Mesenchymal stem cell (in vitro differentiated cells and primary cell): ENCODE measurements around the gene ARL2.

ENCODE experiments used
- DNase-seq: peaks from one replicate; pipeline ENCODE4 v3.0.0-alpha.2; 2013
- H2AFZ ChIP-seq: one replicate; pipeline ENCODE4 v1.6.1; 2013; ENCODE audit warnings: low read depth, mild to moderate bottlenecking, control low read depth, inconsistent platforms, low read length, moderate library complexity
- H2AK5ac ChIP-seq: 2 replicates; pipeline ENCODE4 v1.6.1; 2013; ENCODE audit warnings: low read length, moderate library complexity, mild to moderate bottlenecking, inconsistent platforms; ENCODE audit not compliant: severe bottlenecking
- H2BK120ac ChIP-seq: one replicate; pipeline ENCODE4 v1.6.1; 2013; ENCODE audit warnings: low read depth, mild to moderate bottlenecking, inconsistent platforms, low read length, moderate library complexity
- H2BK12ac ChIP-seq, 2 experiments: one replicate each; pipeline ENCODE4 v1.6.1; 2013; ENCODE audit warnings: inconsistent platforms in 2 of 2, low read length in 2 of 2, mild to moderate bottlenecking in 2 of 2, moderate library complexity in 2 of 2, control low read depth in 1 of 2
- H2BK15ac ChIP-seq: one replicate; pipeline ENCODE4 v1.6.1; 2013; ENCODE audit warnings: mild to moderate bottlenecking, low read depth, inconsistent platforms; ENCODE audit not compliant: poor library complexity, severe bottlenecking
- H2BK5ac ChIP-seq: 2 replicates; pipeline ENCODE4 v1.6.1; 2013; ENCODE audit warnings: low read depth, mild to moderate bottlenecking, low read length, control low read depth, inconsistent platforms; ENCODE audit not compliant: poor library complexity, severe bottlenecking
- H3K14ac ChIP-seq, 2 experiments: one replicate each; pipeline ENCODE4 v1.6.1; 2013; ENCODE audit warnings: inconsistent platforms in 2 of 2, low read length in 2 of 2, control low read depth in 1 of 2, mild to moderate bottlenecking in 1 of 2, moderate library complexity in 1 of 2
- H3K18ac ChIP-seq, 2 experiments: one replicate each; pipeline ENCODE4 v1.6.1; 2013; ENCODE audit warnings: inconsistent platforms in 2 of 2, low read length in 2 of 2, control low read depth in 1 of 2, low read depth in 1 of 2, mild to moderate bottlenecking in 1 of 2
- H3K23ac ChIP-seq, 2 experiments: one replicate each; pipeline ENCODE4 v1.6.1; 2013; ENCODE audit warnings: inconsistent platforms in 2 of 2, low read length in 2 of 2, mild to moderate bottlenecking in 2 of 2, moderate library complexity in 2 of 2, control low read depth in 1 of 2
- H3K27ac ChIP-seq: 2 replicates; pipeline ENCODE4 v1.5.1; 2013; ENCODE audit warnings: mild to moderate bottlenecking, moderate library complexity, low read length, control low read depth, inconsistent platforms; ENCODE audit not compliant: poor library complexity, severe bottlenecking
- H3K27me3 ChIP-seq, 2 experiments: 2 replicates each; pipeline versions ENCODE4 v1.6.1 to v1.7.0; 2013; ENCODE audit warnings: low read length in 2 of 2, mild to moderate bottlenecking in 2 of 2, moderate library complexity in 2 of 2, control low read depth in 1 of 2, inconsistent platforms in 1 of 2; ENCODE audit not compliant: control insufficient read depth in 1 of 2, insufficient read depth in 1 of 2
- H3K36me3 ChIP-seq, 2 experiments: 2 replicates each; pipeline versions ENCODE4 v1.6.1 to v1.7.0; 2013; ENCODE audit warnings: low read length in 2 of 2, control low read depth in 1 of 2, inconsistent platforms in 1 of 2, low read depth in 1 of 2, mild to moderate bottlenecking in 1 of 2; ENCODE audit not compliant: insufficient read depth in 2 of 2, control insufficient read depth in 1 of 2
- H3K4ac ChIP-seq, 2 experiments: one replicate each; pipeline ENCODE4 v1.6.1; 2013; ENCODE audit warnings: inconsistent platforms in 2 of 2, low read length in 2 of 2, mild to moderate bottlenecking in 2 of 2, moderate library complexity in 2 of 2, control low read depth in 1 of 2, low read depth in 1 of 2
- H3K4me1 ChIP-seq: 2 replicates; pipeline ENCODE4 v1.6.1; 2013; ENCODE audit warnings: low read depth, low read length, control low read depth; ENCODE audit not compliant: control insufficient read depth, insufficient read depth
- H3K4me2 ChIP-seq: 2 replicates; pipeline ENCODE4 v1.6.1; 2013; ENCODE audit warnings: low read length, mild to moderate bottlenecking, inconsistent platforms; ENCODE audit not compliant: poor library complexity, severe bottlenecking
- H3K4me3 ChIP-seq, 2 experiments: 2 replicates each; pipeline versions ENCODE4 v1.5.1 to v1.7.0; 2013; ENCODE audit warnings: low read length in 2 of 2, mild to moderate bottlenecking in 2 of 2, control low read depth in 1 of 2, low read depth in 1 of 2; ENCODE audit not compliant: insufficient read depth in 1 of 2
- H3K79me1 ChIP-seq: replicated peaks from 2 replicates; pipeline ENCODE4 v1.6.1; 2013; ENCODE audit warnings: mild to moderate bottlenecking, control low read depth, low read length, inconsistent platforms; ENCODE audit not compliant: poor library complexity, severe bottlenecking
- H3K9ac ChIP-seq: 2 replicates; pipeline ENCODE4 v1.7.0; 2013; ENCODE audit warnings: mild to moderate bottlenecking, low read length, moderate library complexity
- H3K9me3 ChIP-seq: 2 replicates; pipeline ENCODE4 v1.7.0; 2013; ENCODE audit warnings: mild to moderate bottlenecking, low read length; ENCODE audit not compliant: control insufficient read depth
- H4K8ac ChIP-seq: one replicate; pipeline ENCODE4 v1.6.1; 2013; ENCODE audit warnings: inconsistent platforms, mild to moderate bottlenecking, low read length, moderate library complexity
- H4K91ac ChIP-seq: one replicate; pipeline ENCODE4 v1.6.1; 2013; ENCODE audit warnings: mild to moderate bottlenecking, low read length, inconsistent platforms
- WGBS: methylation state at CpG from one replicate; pipeline ENCODE4 v1.1.7; 2013; ENCODE audit warnings: mixed read lengths; 5-methylcytosine and 5-hydroxymethylcytosine counted together

Gene ARL2

GRCh38 chr11:65045061-65045460 lies 31.1 kb downstream of the ARL2 start:
- H3K9me3 ChIP-seq = no peaks in the 10 kb centered on the region
- no peak overlapping the region for H3K23ac ChIP-seq
- no peak overlapping the region for H4K91ac ChIP-seq
- H3K9ac ChIP-seq = no peak overlapping the region
- no peak overlapping the region for H3K27ac ChIP-seq
- H3K4me1 ChIP-seq = peaks cover 15% of the 10 kb centered on the region
- H2BK120ac ChIP-seq = no peak overlapping the region
- H3K27me3 ChIP-seq = no peaks in the 10 kb centered on the region
- H2BK15ac ChIP-seq = no peak overlapping the region
- H3K18ac ChIP-seq = no peak overlapping the region
- H3K14ac ChIP-seq = no peak overlapping the region
- no peak overlapping the region for H2AFZ ChIP-seq
- H3K4me3 ChIP-seq = no peak overlapping the region
- no peak overlapping the region for H2BK12ac ChIP-seq
- H3K79me1 ChIP-seq = peaks cover 37% of the 10 kb centered on the region
- 94% methylated on average over 5 of the region's 5 CpGs for WGBS
- H3K36me3 ChIP-seq = peaks cover 25 to 33% of the 10 kb centered on the region in 2 experiments
- H3K4ac ChIP-seq = no peak overlapping the region
- H3K4me2 ChIP-seq = no peak overlapping the region
- no peak overlapping the region for H2AK5ac ChIP-seq
- H2BK5ac ChIP-seq = no peak overlapping the region
- H4K8ac ChIP-seq = no peak overlapping the region
- no peak for DNase-seq

GRCh38 chr11:65045728-65046127 lies 31.8 kb downstream of the ARL2 start:
- H3K9ac ChIP-seq = no peak overlapping the region
- H3K4me3 ChIP-seq = no peak overlapping the region
- H3K14ac ChIP-seq = no peak overlapping the region
- H2BK5ac ChIP-seq = no peak overlapping the region
- no peak for DNase-seq
- H3K27ac ChIP-seq = no peak overlapping the region
- peaks cover 37% of the 10 kb centered on the region for H3K79me1 ChIP-seq
- no peak overlapping the region for H2BK12ac ChIP-seq
- H4K91ac ChIP-seq = no peak overlapping the region
- no peaks in the 10 kb centered on the region for H3K27me3 ChIP-seq
- H2BK15ac ChIP-seq = no peak overlapping the region
- no peak overlapping the region for H3K4me2 ChIP-seq
- no peak overlapping the region for H2BK120ac ChIP-seq
- H3K4ac ChIP-seq = no peak overlapping the region
- H3K4me1 ChIP-seq = peaks cover 13% of the 10 kb centered on the region
- H3K23ac ChIP-seq = no peak overlapping the region
- no peak overlapping the region for H2AFZ ChIP-seq
- H4K8ac ChIP-seq = no peak overlapping the region
- H3K18ac ChIP-seq = no peak overlapping the region
- no peaks in the 10 kb centered on the region for H3K9me3 ChIP-seq
- H2AK5ac ChIP-seq = no peak overlapping the region
- peaks cover 25 to 33% of the 10 kb centered on the region in 2 experiments for H3K36me3 ChIP-seq
- 96% methylated on average over 7 of the region's 7 CpGs for WGBS

- H4K8ac ChIP-seq = peak overlapping the region; percentile 72
- peak overlapping the region; percentile 82 for H3K9ac ChIP-seq
- H2AFZ ChIP-seq = peak overlapping the region; percentile 33
- WGBS = 50% methylated on average over 36 of the region's 56 CpGs
- H2BK5ac ChIP-seq = no peak overlapping the region
- no peak overlapping the region for H2BK15ac ChIP-seq
- no peak overlapping the region for H2BK120ac ChIP-seq
- H3K27me3 ChIP-seq = peaks cover 3% of the 10 kb centered on the region in 2 experiments
- no peak overlapping the region for H2BK12ac ChIP-seq
- H3K27ac ChIP-seq = no peak overlapping the region
- H3K4me2 ChIP-seq = no peak overlapping the region
- no peak overlapping the region for H3K23ac ChIP-seq
- no peaks in the 10 kb centered on the region for H3K9me3 ChIP-seq
- H2AK5ac ChIP-seq = no peak overlapping the region
- no peak overlapping the region for H3K4ac ChIP-seq
- peak overlapping the region in 1 of 2 experiments; percentile 77 for H3K4me3 ChIP-seq
- H3K14ac ChIP-seq = no peak overlapping the region
- no peak overlapping the region for H4K91ac ChIP-seq
- H3K18ac ChIP-seq = peak overlapping the region in 1 of 2 experiments; percentile 57
- H3K36me3 ChIP-seq = peaks cover 25 to 33% of the 10 kb centered on the region in 2 experiments
- no peak for DNase-seq
- peaks cover 8% of the 10 kb centered on the region for H3K4me1 ChIP-seq
- H3K79me1 ChIP-seq = peaks cover 27% of the 10 kb centered on the region
These were observed 33.8 kb downstream of the ARL2 start for GRCh38 chr11:65047581-65048422.

GRCh38 chr11:65051398-65051858 lies 37.5 kb downstream of the ARL2 start:
- Histone ChIP-seq H3K79me1 (peaks cover 2% of the 10 kb centered on the region), H2BK12ac (no peak overlapping the region), H3K27ac (no peak overlapping the region), H3K4me1 (peaks cover 3% of the 10 kb centered on the region), H2BK5ac (no peak overlapping the region), H3K9ac (no peak overlapping the region), H4K8ac (no peak overlapping the region), H2AK5ac (no peak overlapping the region), H2AFZ (no peak overlapping the region), H3K27me3 (peaks cover 22 to 25% of the 10 kb centered on the region in 2 experiments), H2BK120ac (no peak overlapping the region), H3K4me3 (no peak overlapping the region), H3K23ac (no peak overlapping the region), H3K4ac (no peak overlapping the region), H3K14ac (no peak overlapping the region), H2BK15ac (no peak overlapping the region), H4K91ac (no peak overlapping the region), H3K18ac (no peak overlapping the region), H3K36me3 (peaks cover under 1 to 5% of the 10 kb centered on the region in 2 experiments), H3K4me2 (no peak overlapping the region), H3K9me3 (no peaks in the 10 kb centered on the region)
- no peak for DNase-seq
- 88% methylated on average over 8 of the region's 9 CpGs for WGBS
